KMS-11 (cell line): ENCODE data around the gene SLC30A2.
A peak's percentile ranks its signal among the peaks of the same experiment; 100 is the strongest.

Source experiments
- H2AFZ ChIP-seq: fragments of 200-600 bp; sonication (generic); 2 replicates; pipeline ENCODE4 v1.6.1; 2016; ENCODE audit warnings: antibody characterized with exemption, mixed run types, low read depth
- H3K27ac ChIP-seq: fragments of 200-600 bp; sonication (generic); 2 replicates; pipeline ENCODE4 v1.6.1; 2016; ENCODE audit warnings: mild to moderate bottlenecking, mixed run types
- H3K27me3 ChIP-seq: fragments of 200-600 bp; sonication (generic); 2 replicates; pipeline ENCODE4 v1.6.1; 2017; ENCODE audit warnings: mild to moderate bottlenecking, low read depth, mixed run types, moderate library complexity; ENCODE audit not compliant: insufficient read depth
- H3K36me3 ChIP-seq: fragments of 200-600 bp; sonication (generic); 2 replicates; pipeline ENCODE4 v1.6.1; 2017; ENCODE audit warnings: mild to moderate bottlenecking, mixed run types; ENCODE audit not compliant: insufficient read depth
- H3K4me1 ChIP-seq: fragments of 200-600 bp; sonication (generic); 2 replicates; pipeline ENCODE4 v1.6.1; 2016; ENCODE audit warnings: mild to moderate bottlenecking, low read depth, mixed run types; ENCODE audit not compliant: poor library complexity, severe bottlenecking
- H3K4me2 ChIP-seq: fragments of 200-600 bp; sonication (generic); 2 replicates; pipeline ENCODE4 v1.7.0; 2016; ENCODE audit warnings: mild to moderate bottlenecking, mixed run types
- H3K4me3 ChIP-seq: fragments of 200-600 bp; sonication (generic); IDR thresholded peaks from 2 replicates; pipeline ENCODE4 v1.6.1; 2017; ENCODE audit warnings: low read depth, low read length, mixed read lengths; ENCODE audit not compliant: insufficient read depth
- H3K79me2 ChIP-seq: fragments of 200-600 bp; sonication (generic); 2 replicates; pipeline ENCODE4 v1.6.1; 2016; ENCODE audit warnings: low read depth, mixed run types; ENCODE audit not compliant: insufficient read depth
- H3K9ac ChIP-seq: fragments of 200-600 bp; sonication (generic); 2 replicates; pipeline ENCODE4 v1.6.1; 2016; ENCODE audit warnings: mild to moderate bottlenecking, mixed run types
- H4K20me1 ChIP-seq: fragments of 200-600 bp; sonication (generic); 2 replicates; pipeline ENCODE4 v1.6.1; 2016; ENCODE audit warnings: mild to moderate bottlenecking, mixed run types; ENCODE audit not compliant: insufficient read depth
- CTCF ChIP-seq: fragments of 200-600 bp; sonication (generic); conservative IDR thresholded peaks from 2 replicates; pipeline ENCODE4 v1.6.1; 2017; ENCODE audit warnings: low read depth, mild to moderate bottlenecking, antibody characterized with exemption, low read length, moderate library complexity, mixed read lengths

Gene SLC30A2

GRCh38 chr1:26005434-26006105, 40.3 kb downstream of the SLC30A2 start:
- TF ChIP-seq CTCF, result no peak
- no peaks in the 10 kb centered on the region for H3K79me2 ChIP-seq
- H2AFZ ChIP-seq, result no peak overlapping the region
- H3K4me1 ChIP-seq, result peaks cover 4% of the 10 kb centered on the region
- no peaks in the 10 kb centered on the region for H3K27me3 ChIP-seq
- H4K20me1 ChIP-seq, result no peaks in the 10 kb centered on the region
- no peak overlapping the region for H3K4me2 ChIP-seq
- H3K4me3 ChIP-seq, result no peak overlapping the region
- H3K36me3 ChIP-seq, result no peaks in the 10 kb centered on the region
- no peak overlapping the region for H3K9ac ChIP-seq
- H3K27ac ChIP-seq, result no peak overlapping the region

- Histone ChIP-seq H3K27ac (no peak overlapping the region), H3K27me3 (no peaks in the 10 kb centered on the region), H4K20me1 (no peaks in the 10 kb centered on the region), H3K4me3 (no peak overlapping the region), H2AFZ (no peak overlapping the region), H3K4me2 (no peak overlapping the region), H3K4me1 (peaks cover under 1% of the 10 kb centered on the region), H3K9ac (no peak overlapping the region), H3K79me2 (no peaks in the 10 kb centered on the region), H3K36me3 (no peaks in the 10 kb centered on the region)
- TF ChIP-seq CTCF, result no peak
These were observed 42.2 kb downstream of the SLC30A2 start for GRCh38 chr1:26003756-26004155.

GRCh38 chr1:26003262-26003661, 42.7 kb downstream of the SLC30A2 start:
- peaks cover 5% of the 10 kb centered on the region for H3K4me1 ChIP-seq
- H3K9ac ChIP-seq, result no peak overlapping the region
- H2AFZ ChIP-seq, result no peak overlapping the region
- H3K4me3 ChIP-seq, result no peak overlapping the region
- no peak for TF ChIP-seq CTCF
- H3K27ac ChIP-seq, result no peak overlapping the region
- no peaks in the 10 kb centered on the region for H4K20me1 ChIP-seq
- no peaks in the 10 kb centered on the region for H3K36me3 ChIP-seq
- H3K79me2 ChIP-seq, result no peaks in the 10 kb centered on the region
- H3K4me2 ChIP-seq, result no peak overlapping the region
- no peaks in the 10 kb centered on the region for H3K27me3 ChIP-seq

GRCh38 chr1:25999041-25999800, 46.7 kb downstream of the SLC30A2 start:
- peaks cover 13% of the 10 kb centered on the region for H3K4me1 ChIP-seq
- H2AFZ ChIP-seq, result peak overlapping the region; percentile 87; the same call in 1 of the 2 replicates
- H3K27me3 ChIP-seq, result no peaks in the 10 kb centered on the region
- no peak for TF ChIP-seq CTCF
- H3K9ac ChIP-seq, result no peak overlapping the region
- no peaks in the 10 kb centered on the region for H3K79me2 ChIP-seq
- H3K27ac ChIP-seq, result no peak overlapping the region
- H4K20me1 ChIP-seq, result no peaks in the 10 kb centered on the region
- no peak overlapping the region; the same call in 1 of the 2 replicates for H3K4me2 ChIP-seq
- H3K4me3 ChIP-seq, result no peak overlapping the region
- H3K36me3 ChIP-seq, result no peaks in the 10 kb centered on the region
